ENCODE data around the gene PPARD. TPM values are rescaled to one million over a fixed set of nuclear protein-coding genes. Genes with fewer than 3 reads are reported as not detected.
"Not testable (repeated sequence)": the region's sequence is repeated elsewhere in the genome, so short reads cannot be mapped to it uniquely, and the experiment has no call there.

Gene PPARD
- 10.1 and 13.7 TPM in 2 replicates for total RNA-seq (2014; rRNA removed; shearing (Covaris generic))

DNA sequence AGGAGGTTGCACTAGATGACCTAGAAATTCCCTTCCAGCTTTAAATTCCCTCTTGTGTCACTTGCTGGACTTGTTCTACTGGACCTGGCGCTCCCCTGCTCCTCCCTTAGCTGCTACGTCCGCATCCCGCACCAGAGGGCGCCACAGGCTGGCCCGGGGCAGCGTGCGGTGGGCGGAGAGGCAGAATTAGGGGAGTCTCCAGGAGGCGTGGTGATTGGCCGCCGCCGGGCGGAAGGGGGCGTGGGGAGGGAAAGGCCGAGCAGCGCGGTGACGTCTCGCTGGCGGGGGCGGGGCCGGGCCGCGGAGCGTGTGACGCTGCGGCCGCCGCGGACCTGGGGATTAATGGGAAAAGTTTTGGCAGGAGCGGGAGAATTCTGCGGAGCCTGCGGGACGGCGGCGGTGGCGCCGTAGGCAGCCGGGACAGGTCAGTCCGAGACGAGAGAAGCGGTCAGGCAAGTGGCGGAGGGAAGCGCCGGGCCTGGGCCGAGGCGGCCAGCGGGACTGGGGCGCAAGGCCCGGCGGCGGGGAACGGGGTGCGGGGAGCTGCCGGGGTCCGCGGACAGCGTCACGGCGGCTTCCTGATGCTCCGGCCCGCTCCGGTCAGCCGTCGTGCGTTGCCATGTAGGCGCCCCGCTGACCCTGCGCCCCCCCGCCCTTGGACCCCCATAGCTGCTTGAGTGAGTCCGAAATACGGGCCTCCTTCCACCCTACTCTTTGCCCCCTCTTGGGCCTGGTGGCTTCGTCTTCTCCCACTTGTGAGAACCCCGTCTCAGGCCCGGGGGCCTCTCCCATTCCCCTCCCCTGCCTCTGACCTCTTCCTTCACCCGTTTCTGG lies at the start of gene PPARD:
Gene PPARD, plus strand, starts transcription at position 301 of the 834 bp plus-strand sequence. CDS start 68,530 bp downstream, outside the sequence.
- peak; percentile 97 for DNase-seq (ENCODE audit: low spot score)

GRCh38 chr6:35293681-35294080 lies 48.7 kb upstream of the PPARD start:
- DNase-seq (ENCODE audit: low spot score) = no peak

DNA sequence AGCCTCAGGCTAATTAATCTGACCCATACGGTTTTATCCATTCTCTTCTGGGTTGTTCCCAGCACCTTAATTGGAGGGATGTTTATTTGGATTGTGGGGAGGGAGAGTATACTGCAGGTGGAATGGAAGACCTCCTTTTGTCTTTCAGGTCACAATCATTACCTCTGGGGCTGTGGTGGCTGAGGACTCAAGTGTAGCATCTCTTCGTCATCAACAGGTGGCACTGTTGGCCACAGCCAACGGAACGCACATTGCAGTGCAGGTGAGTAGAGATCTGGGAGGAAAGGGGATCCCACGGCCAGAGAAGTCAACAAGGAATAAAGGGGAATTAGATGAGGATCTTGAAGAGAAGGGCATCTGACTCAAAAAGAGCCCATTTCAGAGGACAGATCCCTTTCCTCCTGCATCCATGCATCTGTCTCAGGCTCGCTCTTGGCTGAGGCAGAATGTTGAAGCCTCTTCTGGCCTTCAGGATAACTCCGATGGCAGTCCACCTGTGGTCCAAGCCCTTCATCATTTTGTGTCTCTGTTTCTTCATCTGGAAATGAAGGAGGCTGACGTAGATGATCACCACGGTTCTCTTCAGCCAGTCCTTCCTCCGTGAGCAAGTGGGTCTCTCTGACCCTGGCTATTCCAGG lies 47.9 kb upstream of the PPARD start:
- DNase-seq (ENCODE audit: low spot score) = peak; percentile 61

DNA sequence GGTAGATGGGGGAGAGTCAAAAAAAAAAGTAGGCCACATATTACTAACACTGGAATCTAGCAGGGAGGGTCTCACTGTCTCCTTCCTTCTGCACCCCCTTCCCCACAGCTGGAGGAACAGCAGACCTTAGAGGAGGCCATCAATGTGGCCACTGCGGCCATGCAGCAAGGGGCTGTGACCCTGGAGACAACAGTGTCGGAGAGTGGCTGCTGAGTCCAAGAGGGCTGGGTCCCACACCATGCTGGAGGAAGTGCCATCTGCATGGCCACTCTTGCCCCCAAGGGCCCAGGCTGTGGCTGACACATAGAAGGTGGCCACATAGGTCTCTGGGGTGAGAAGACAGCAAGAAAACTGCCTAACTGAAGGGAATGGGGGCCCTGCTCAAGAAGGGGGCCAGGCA lies 47.3 kb upstream of the PPARD start:
- no peak for DNase-seq (ENCODE audit: low spot score)

DNA sequence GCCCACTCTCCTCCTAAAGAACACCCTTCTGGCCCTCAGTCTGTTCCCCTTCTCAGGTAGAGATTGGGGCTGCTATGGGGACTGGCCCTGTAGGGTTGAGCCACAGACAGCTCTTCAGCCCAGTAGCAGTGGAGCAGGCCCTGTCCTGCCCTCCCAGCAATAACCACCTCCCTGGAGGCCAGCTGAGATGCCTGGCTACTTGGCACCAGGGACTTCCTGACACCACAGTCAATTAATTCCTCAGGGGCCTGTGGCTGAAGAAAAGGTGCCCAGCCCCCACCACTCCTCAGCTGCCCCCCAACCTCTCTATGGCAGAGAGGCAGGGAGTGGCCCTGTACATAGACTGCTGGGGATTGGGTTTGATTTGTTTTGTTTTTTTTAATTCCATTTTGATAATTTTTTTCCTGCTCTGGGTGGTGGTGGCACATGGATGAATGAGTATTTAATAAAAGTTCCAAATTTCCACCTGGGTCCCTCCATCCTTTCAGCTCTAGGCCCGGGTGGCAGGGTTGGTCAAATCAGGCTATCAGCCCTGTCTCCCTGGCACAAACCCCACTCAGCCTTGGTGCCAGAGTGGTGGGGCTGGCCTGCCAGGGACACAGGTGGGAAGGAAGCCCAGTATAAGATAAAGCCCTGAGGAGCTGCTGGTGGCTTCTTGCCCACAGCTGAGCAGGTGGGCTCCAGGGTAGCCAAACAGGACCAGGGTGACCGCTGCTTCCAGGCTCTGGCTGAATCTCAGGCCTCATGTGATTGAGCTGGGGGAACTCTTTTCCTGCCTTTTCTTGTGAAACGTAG lies 46.6 kb upstream of the PPARD start:
- no peak for DNase-seq (ENCODE audit: low spot score)

- DNase-seq (ENCODE audit: low spot score) = no peak
Measured at GRCh38 chr6:35296931-35297600, 45.3 kb upstream of the PPARD start.

DNA sequence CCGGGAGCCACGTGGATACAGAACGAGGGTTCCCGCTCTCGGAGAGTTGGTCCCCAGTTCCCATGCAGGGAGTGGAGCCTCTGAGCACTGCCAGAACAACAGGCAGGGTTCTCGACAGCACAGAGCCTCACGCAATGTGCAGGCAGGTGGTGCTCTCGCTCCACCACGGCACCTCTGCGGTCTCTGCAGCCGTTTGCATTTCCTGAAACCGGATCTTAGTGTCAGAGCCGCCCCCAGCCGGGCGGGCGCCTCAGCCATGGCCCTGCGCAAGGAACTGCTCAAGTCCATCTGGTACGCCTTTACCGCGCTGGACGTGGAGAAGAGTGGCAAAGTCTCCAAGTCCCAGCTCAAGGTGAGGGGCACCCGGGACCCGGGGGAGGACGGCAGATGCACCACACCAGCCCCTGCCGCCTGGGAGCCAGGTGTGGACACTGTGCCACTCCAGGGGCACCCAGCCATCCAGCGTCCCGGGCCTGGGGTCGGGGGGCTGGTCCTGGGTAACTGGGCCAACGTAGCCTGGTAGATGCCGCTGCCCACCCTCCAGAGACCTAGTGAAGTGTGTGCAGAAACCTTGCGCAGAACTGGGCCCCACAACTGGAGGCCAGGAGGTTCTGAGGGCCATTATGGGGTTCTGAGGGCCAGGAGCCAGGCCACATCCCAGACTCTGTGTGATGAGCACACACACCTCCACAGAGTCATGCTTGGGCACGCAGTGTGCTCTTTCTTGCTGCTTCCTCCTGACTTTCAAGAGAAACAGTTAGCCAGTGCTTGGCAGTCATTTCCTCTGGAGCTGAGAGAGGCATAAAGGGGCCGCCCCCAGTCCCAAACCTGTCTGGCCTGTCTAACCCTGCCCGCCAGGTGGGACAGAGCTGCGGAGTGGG lies 44.5 kb upstream of the PPARD start, which contains the start of gene DEF6:
Gene DEF6, plus strand, starts transcription at position 218 of the 881 bp plus-strand sequence. Its CDS starts 39 bp downstream, at position 257.
- peak; percentile 88 for DNase-seq (ENCODE audit: low spot score)

DNA sequence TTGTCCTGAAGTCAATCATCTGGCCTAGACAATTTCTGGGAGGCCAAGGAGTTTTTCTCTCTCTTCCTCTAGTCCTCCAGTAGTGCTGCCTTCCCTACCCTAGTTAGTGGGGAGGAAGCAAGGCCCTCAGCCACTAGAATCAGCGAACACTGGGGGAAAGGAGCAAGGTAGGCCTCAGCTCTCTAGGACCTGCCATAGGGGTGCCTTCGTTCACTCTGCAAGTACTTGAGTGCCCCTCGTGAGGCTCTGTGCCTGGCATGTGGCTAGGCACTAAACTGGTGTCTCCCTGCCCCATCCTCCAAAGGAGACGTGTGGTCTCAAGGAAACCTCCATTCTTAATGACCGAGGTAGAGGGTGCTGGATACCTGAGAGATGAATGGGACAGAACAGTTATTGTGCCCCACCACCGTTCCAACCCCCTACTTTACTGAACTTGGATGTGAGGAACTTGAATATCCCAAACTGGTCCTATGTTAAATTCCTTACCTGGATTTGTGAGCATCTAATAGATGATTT lies 43.7 kb upstream of the PPARD start:
- DNase-seq (ENCODE audit: low spot score) = no peak

- no peak for DNase-seq (ENCODE audit: low spot score)
Measured at GRCh38 chr6:35299674-35300073, 42.7 kb upstream of the PPARD start.

- no peak for DNase-seq (ENCODE audit: low spot score)
Measured at GRCh38 chr6:35300848-35301247, 41.5 kb upstream of the PPARD start.

DNA sequence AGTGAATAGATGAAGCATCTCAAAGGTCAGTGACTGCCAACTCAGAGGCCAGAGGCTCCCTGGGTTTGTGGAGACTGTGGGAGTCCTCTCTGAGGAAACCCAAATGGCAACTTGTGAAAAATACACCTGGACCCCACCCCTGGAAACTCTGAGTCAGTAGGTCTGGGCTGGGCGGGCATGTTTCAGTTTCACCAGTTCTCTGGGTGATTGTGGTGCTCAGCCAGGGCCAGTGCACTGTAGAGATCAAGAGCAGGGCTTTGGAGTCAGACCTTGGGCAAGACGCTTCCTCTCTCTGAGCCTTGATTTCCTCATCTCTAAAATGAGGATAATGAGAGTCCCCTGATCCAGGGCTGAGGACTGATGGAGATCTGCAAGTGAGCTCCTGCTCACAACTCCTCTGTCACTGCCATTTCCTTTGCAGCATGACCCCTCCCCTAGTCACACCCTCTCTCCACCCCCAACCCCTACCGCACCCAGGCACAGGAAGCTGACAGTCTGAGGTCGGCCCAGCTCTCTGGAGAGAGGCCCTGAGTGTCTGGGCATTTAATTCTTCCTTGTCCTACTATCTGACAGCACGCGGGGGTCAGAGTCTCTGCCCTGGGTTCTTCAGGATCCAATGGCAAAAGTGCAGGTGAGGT lies 39.6 kb upstream of the PPARD start:
- DNase-seq (ENCODE audit: low spot score) = no peak

GRCh38 chr6:35304299-35304698 lies 38.1 kb upstream of the PPARD start:
- DNase-seq (ENCODE audit: low spot score) = no peak

GRCh38 chr6:35305117-35305516 lies 37.2 kb upstream of the PPARD start:
- no peak for DNase-seq (ENCODE audit: low spot score)

GRCh38 chr6:35307138-35307537 lies 35.2 kb upstream of the PPARD start:
- not testable (repeated sequence) for DNase-seq (ENCODE audit: low spot score)

GRCh38 chr6:35308543-35308942 lies 33.8 kb upstream of the PPARD start:
- not testable (repeated sequence) for DNase-seq (ENCODE audit: low spot score)

DNA sequence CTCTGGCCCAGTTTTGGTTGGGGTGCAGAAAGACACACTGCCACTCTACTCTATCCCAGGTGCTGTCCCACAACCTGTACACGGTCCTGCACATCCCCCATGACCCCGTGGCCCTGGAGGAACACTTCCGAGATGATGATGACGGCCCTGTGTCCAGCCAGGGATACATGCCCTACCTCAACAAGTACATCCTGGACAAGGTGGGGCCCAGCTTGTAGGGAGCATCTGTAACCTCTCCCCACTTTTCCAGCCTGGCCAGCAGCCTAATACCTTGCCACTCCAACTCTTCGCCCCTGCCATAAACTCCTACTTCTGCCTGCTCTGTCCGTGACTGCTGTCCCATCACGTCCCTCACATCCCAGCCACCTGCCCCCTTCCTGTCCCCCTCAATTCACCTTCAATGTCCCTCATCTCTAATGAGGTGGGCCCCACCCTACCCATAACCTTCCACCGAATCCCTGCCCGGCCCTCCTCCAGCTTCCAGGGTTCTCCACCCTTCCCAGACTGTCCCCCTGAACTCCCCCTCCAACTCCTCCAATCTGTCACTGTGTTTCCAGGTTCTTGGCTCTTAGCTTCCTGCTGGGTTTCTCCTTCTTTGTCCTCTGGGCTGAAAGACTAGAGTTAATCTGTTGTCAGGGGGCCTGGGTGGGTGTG lies 32.6 kb upstream of the PPARD start:
- no peak for DNase-seq (ENCODE audit: low spot score)

GRCh38 chr6:35310265-35310831 lies 32.0 kb upstream of the PPARD start:
- DNase-seq (ENCODE audit: low spot score) = no peak

DNA sequence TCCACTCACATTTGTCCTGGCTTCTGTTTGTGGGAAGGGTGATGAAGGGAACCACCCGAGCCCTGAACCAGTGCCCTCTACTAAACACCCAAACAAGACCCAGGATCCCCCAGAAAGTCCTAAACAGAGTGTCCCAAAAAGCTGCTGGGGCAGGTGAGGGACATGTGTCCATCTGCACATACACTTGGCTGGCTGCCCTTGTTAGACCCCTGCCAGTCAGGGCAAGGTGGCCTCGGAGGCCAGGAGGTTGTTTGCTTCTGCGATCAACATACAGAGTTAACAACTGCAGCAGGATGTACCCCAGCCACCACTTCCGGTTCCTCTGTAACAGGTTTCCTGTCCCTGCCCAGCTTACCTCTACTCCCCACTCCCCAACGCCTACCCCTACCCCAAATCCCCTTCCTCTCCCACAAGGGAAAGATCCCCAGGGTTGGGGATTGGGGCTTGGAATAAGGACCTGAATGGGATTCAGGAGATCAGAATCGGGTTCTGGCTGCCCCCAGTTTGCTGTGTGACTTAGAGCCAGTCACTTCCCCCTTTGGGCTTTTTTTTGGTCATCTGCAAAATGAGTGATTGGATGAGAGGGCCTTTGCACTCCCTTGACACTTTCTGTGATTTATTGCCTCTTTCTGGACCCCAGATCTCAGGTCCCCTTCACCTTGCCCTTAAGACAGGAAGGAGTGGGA lies 30.8 kb upstream of the PPARD start:
- DNase-seq (ENCODE audit: low spot score) = no peak
